HFFc6 (cell line): ENCODE results near the gene AMPD3. TPM values are rescaled to one million over a fixed set of nuclear protein-coding genes. Genes with fewer than 3 reads are reported as not detected.

ENCODE experiments used
- DNase-seq: peaks from one replicate; pipeline ENCODE4 v3.0.0-alpha.2; 2018
- H3K27ac Mint-ChIP-seq: 2 replicates; pipeline ENCODE4 v1.8.0; 2020; ENCODE audit warnings: mild to moderate bottlenecking, mixed read lengths
- H3K27me3 Mint-ChIP-seq: 2 replicates; pipeline ENCODE4 v1.8.0; 2021; ENCODE audit warnings: mild to moderate bottlenecking, moderate library complexity, mixed read lengths; ENCODE audit not compliant: insufficient read depth
- H3K36me3 Mint-ChIP-seq: 2 replicates; pipeline ENCODE4 v1.8.0; 2021; ENCODE audit warnings: low read depth, mixed read lengths
- H3K4me1 Mint-ChIP-seq: 2 replicates; pipeline ENCODE4 v1.8.0; 2020; ENCODE audit warnings: low read depth, mixed read lengths
- H3K4me3 Mint-ChIP-seq: 2 replicates; pipeline ENCODE4 v1.8.0; 2020; ENCODE audit warnings: mild to moderate bottlenecking, moderate library complexity, mixed read lengths
- H3K9me3 Mint-ChIP-seq: 2 replicates; pipeline ENCODE4 v1.8.0; 2020; ENCODE audit warnings: mild to moderate bottlenecking, mixed read lengths
- CTCF ChIP-seq: fragments of 200-600 bp; sonication (generic); IDR thresholded peaks from 2 replicates; pipeline ENCODE4 v1.5.0; 2021; ENCODE audit warnings: antibody characterized with exemption, mild to moderate bottlenecking
- total RNA-seq, 6 experiments: library from RNA; stranded (reverse); fragmentation: NEBNext Ultra II Directional; extraction: Animal tissue kit (Norgen Biotek cat#: 25700); gene quantifications; 2 replicates in 1 of 6; 3 replicates in 5 of 6; pipeline ENCODE4 v1.2.3, GENCODE V29; 2021

AMPD3 gene
- total RNA-seq, 6 experiments from 2014 or later = 9.6 to 10.6 (median 10.0) TPM

GRCh38 chr11:10477690-10478046, 22.6 kb downstream of the AMPD3 start:
- no peak for DNase-seq
- H3K27me3 Mint-ChIP-seq = peaks cover 1% of the 10 kb centered on the region
- no peak overlapping the region for H3K4me3 Mint-ChIP-seq
- peaks cover 4% of the 10 kb centered on the region for H3K36me3 Mint-ChIP-seq
- H3K9me3 Mint-ChIP-seq = no peaks in the 10 kb centered on the region
- H3K27ac Mint-ChIP-seq = no peak overlapping the region
- H3K4me1 Mint-ChIP-seq = peaks cover 6% of the 10 kb centered on the region
- no peak for TF ChIP-seq CTCF

- no peak for DNase-seq
- Mint-ChIP-seq H3K4me1 (peaks cover 6% of the 10 kb centered on the region), H3K36me3 (peaks cover 4% of the 10 kb centered on the region), H3K27me3 (peaks cover 1% of the 10 kb centered on the region), H3K9me3 (no peaks in the 10 kb centered on the region), H3K4me3 (no peak overlapping the region), H3K27ac (peak overlapping the region; percentile 21; the same call in 1 of the 2 replicates)
- TF ChIP-seq CTCF = no peak
Observed at GRCh38 chr11:10478066-10478465, 23.0 kb downstream of the AMPD3 start.

DNA sequence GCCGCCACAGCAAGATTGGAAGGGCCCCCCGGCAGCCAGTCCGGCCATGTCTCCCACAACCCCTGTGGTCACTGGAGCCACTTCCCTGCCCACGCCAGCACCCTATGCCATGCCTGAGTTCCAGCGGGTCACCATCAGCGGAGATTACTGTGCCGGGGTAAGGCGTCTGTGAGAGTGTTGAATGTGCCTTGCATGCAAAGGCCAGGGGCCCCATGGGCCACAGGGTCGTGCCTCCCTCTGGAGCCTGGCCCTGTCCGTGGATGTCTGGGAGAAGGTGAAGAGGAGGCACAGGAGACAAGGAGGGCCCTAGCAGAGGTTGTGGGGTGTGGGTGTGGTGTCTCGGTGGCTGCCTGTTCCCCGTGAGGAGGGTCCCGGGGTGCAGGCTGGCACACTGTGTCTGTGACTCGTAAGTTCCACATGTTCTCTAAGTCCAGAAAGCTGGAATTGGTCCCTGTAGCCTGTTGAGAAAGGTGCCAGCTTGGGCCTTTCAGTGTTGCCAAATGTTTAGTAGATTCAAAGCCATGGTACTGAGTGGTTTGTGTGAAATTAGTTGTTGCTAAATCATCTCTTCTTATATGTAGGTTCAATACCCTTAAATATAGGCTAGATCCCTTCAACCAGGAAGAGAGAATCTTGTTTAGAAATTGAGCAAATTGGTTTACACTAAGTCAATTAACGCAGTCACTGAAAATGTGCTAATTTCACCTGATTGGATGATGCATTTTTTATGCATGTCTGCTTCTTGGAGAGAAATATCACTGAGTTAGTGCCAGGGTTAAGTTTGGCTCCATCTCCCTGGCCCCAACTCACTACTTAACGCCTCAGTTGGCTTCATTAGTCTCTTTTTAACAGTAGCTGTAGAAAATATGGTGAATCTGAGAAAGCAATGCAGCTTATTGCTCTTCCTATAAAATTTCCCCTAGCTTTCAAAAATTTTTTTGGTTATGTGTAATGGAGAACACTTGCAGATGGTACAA, 23.8 kb downstream of the AMPD3 start:
- DNase-seq = no peak
- peak overlapping the region; percentile 21; the same call in 1 of the 2 replicates for H3K27ac Mint-ChIP-seq
- H3K4me1 Mint-ChIP-seq = peaks cover 6% of the 10 kb centered on the region
- H3K36me3 Mint-ChIP-seq = peaks cover 4% of the 10 kb centered on the region
- H3K9me3 Mint-ChIP-seq = no peaks in the 10 kb centered on the region
- no peaks in the 10 kb centered on the region; the same call in none of the 2 replicates for H3K27me3 Mint-ChIP-seq
- TF ChIP-seq CTCF = no peak
- H3K4me3 Mint-ChIP-seq = no peak overlapping the region

GRCh38 chr11:10480026-10480425, 25.0 kb downstream of the AMPD3 start:
- H3K4me1 Mint-ChIP-seq = peaks cover 6% of the 10 kb centered on the region
- no peak overlapping the region for H3K27ac Mint-ChIP-seq
- H3K36me3 Mint-ChIP-seq = peaks cover 4% of the 10 kb centered on the region
- no peaks in the 10 kb centered on the region for H3K9me3 Mint-ChIP-seq
- no peak overlapping the region for H3K4me3 Mint-ChIP-seq
- DNase-seq = no peak
- no peaks in the 10 kb centered on the region; the same call in none of the 2 replicates for H3K27me3 Mint-ChIP-seq
- TF ChIP-seq CTCF = no peak

GRCh38 chr11:10480760-10481159, 25.7 kb downstream of the AMPD3 start:
- no peak for TF ChIP-seq CTCF
- Mint-ChIP-seq H3K36me3 (no peaks in the 10 kb centered on the region; the same call in 1 of the 2 replicates), H3K4me3 (no peak overlapping the region), H3K27me3 (no peaks in the 10 kb centered on the region; the same call in none of the 2 replicates), H3K4me1 (peaks cover 6% of the 10 kb centered on the region), H3K9me3 (no peaks in the 10 kb centered on the region), H3K27ac (no peak overlapping the region)
- DNase-seq = no peak
